ENCODE measurements around the gene TBCK.
A peak's percentile ranks its signal among the peaks of the same experiment; 100 is the strongest.
"Not testable (repeated sequence)": the region's sequence is repeated elsewhere in the genome, so short reads cannot be mapped to it uniquely, and the experiment has no call there.

TBCK gene

DNA sequence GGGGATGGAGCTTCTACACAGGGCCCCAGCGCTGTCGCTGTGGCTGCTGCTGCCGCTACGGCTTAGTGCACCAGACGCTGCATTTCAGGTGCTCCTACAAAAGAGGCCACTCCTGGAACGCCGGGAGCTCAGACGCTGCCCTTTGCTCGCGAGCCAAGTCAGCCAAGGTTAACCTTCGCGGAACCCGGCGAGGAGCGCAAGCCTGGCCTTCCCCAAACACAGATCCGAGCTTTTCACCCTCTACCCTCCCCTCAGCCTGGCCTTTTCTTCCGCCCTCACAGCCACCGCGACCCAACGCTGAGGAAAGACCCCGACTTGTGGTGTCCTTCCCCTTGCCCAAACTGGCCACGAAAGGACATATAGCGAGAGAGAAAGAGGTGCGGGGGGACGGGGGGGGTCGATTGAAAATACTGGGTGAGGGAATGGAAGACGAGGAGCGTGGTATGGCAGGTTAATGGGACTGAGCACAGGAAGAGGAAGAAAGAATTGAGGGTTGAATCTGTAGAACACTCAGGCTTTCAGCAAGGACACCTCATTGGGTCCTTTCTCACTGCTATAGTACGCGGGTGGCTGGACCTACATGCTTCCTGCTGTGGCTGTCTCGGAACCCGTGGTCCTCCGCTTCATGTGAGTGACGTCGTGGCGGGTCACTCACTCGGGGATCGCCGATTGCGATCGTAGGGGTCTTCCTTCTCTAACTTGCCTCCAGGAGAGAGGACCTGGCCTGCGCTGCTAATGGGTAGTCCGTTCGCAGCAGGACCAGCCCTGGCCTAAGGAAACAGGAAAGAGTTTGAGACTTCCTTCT is at the start of gene TBCK, which contains the start of gene AIMP1:
Gene TBCK (minus strand): TSS at position 242 of the 805 bp plus-strand sequence. CDS start 7,249 bp downstream, outside the sequence.
Gene AIMP1 (plus strand): TSS at position 583 of the 805 bp plus-strand sequence. CDS start 8,460 bp downstream, outside the sequence.
- peak; percentile 88 for DNase-seq

DNA sequence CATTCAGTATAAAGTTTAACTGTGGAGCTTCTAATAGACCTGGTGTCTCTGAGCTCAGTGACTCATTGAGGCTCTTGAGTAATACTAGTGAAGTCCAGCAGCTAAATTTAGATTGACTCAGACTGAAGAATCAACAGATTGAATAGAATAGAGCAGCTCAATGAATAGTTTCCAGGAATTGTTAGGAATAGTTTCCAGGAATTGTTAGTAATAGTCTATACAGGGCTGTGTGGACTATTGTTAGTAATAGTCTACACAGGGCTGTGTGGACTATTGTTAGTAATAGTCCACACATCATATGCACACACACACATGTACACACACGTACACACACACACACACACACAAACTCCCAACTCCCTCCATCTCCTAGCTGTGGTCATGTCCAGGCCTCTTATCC is 49.6 kb upstream of the TBCK start:
- DNase-seq, result no peak

DNA sequence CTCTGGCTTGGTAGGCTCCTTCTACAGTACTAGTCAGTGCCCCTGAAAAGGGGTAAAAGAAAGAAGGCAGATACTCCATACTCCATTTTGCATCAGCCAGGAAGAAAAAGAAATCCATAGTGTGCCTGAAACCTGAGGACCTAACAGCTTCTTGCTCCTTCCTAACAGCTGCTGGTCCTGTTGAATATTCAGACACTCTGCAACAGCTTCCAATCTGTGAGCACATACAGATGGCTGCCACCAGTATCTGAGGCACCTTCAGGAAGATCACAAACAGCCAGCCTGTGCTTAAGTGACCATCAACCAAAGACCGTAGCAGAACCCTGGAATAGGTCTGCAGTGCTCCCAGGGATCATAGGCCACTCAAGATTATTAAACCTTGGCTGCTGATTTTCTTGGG is 48.3 kb upstream of the TBCK start:
- DNase-seq, result no peak

DNA sequence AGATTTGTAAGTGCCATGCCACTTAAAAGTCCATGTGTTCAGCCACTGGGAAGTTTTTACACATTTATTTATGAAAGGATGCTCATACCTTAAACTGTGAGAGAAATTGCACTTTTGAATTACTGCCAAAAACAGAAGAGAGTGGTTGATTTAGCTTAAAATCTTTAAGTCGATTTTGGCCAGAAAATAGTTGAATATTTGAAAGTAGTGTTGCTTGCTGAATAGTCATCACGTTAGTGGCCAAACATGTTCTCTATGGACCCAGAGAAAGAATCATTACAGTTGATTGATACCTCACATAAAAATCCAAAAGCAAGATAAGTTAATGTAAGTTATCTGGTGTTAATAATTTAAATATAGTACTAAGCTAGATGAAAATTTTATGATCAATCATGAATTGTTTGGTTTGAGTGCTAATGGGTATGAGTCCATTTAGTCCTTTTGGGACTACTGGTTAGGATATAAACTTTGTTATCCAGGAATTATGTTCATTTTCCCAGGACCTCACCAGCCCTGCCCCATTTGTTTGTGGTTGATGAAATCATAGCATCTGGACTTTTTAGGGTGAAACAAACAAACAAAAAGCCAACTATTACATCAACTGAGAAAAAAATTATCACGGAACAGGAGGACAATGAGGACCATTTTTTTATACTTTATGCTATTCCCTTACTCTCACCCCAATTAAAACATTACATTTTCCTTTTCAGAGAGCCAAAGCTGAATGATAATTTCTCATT is 46.2 kb upstream of the TBCK start:
- DNase-seq, result no peak

DNA sequence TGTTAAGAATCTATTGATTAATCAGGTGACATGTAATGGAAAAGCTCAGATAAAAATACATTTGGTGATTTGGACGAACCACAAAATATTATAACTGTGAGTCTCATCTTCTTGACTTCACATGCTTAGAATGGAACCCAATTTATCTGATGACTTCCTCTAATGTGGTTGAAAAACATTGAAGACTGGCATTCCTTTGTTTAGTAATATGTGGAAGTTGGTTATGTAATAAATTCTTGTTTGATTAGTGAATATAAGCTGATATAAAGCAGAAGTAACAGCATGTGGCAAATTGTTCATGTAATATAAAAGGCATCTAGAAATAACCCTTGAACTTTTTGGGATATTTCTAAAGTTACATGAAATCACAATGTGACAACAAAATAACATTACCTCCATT is 42.9 kb upstream of the TBCK start:
- DNase-seq, result no peak

DNA sequence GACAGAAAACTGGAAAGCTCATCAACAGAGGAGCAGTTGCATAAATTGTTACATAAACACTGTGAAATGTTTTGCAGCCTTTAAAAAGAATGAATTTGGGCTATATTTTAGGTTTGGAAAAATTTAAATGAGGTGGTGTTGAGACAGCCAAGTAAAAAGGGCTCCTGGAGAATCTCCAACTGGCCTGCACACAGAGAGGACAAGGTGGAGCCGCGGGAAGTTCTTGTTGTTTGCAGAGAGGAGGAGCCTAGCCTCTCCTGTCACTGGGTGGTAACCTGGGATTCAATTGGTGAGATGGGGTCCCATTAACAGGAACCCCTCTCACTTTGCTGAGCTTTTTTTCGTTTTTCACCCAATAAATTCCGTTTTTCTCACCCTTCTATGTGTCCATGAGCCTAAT is 39.2 kb upstream of the TBCK start:
- DNase-seq, result no peak

DNA sequence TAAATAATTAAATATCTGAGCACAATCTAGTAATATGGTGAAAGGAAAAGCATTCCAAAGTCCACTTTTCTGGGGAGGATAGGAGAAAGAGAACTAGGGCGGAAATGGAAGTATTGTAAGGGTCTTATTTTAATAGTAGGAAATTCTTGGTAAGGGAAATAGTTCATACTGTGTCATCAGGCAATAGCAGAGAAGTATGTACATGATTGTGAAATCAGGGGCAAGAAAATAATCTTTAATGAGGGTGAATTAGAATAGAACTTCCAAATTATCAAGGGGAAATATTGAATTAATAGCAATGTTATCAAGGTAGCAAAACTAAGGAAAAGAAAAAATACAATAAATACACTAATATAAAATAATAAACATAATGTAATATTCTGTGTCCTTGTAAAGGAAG is 37.8 kb upstream of the TBCK start:
- no peak for DNase-seq

DNA sequence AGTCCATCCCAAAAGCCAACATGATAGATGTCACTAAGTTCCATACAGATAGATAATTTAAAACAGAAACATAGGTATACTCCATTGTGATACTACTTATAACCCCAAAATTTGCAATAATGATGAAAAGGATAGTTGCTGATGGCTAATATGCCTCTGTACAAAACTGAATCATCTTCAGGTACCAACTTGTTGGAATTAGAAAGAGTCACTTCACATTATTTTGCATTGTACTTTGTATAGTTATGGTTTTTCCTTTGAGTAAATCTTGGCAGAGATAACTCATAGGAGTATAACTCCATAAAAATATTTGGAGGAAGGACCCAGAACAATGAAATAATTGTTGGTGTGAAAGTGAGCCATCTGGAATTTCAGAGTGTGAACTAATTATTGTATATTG is 35.0 kb upstream of the TBCK start:
- DNase-seq, result no peak

DNA sequence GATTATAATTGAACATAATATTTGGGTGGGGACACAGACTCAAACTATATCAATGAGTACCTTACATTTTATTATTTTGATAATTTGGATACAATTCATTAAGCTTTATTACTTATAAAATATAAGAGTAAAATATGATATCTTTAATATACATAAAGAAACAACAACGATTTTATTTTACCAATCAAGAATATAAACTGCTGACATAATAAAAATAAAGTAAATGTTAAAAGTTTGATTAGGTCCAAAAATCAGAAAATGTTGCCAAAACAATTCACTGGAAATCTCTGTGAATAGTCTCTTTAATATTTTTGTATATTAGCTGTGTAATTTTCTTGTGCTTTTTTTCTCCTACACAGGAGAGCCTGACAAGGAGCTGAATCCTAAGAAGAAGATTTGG is 31.2 kb upstream of the TBCK start:
- DNase-seq, result no peak

DNA sequence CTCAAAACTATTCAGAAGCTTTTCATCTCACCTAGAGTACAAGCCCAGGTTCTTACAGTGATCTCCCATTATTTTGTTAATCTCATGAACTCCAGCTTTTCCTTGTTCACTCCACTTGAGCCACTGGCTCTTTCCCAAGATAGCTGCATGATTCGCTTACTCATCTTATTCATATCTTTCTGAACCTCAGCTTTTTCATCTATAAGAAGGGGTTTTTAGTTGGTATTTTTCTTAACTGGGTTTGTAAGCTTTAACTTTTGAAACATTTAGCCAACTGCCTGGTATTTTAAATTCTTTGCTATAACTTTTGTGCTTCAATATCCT is 28.6 kb upstream of the TBCK start:
- no peak for DNase-seq

DNA sequence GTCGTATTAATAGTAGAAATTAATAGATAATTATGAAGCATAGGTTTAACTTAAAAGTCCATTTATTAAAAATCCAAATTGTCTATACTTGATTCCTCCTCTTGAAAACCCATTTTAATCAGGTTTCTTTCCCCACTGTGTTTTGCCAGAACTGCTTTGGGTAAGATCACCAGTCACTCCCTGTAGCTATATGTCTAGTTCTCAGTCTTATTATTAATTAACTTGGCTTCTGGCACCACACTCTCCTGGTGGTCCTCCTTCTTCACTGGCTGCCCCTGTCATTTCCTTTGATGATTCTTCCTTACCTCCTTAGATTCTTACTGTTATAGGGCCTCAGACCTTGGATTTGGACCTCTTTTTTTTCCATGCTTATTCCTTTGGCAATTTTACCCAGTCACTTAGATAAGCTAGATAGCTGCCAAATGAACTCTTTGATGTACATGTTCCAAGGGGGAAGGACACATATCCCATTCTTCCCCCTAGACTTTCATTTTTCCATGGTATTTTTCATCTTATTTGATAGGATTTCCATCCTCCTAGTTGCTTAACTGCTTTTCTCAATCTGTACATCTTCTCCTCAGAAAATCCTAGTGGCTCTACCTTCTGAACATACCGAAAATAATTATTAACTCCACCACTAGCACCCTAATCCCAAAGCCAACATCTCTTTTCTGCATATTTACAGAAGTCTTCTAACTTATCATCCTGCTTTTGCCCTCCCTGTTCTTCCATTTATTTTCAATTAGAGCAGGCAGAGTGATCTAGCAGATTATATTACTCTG is 28.0 kb upstream of the TBCK start:
- no peak for DNase-seq

DNA sequence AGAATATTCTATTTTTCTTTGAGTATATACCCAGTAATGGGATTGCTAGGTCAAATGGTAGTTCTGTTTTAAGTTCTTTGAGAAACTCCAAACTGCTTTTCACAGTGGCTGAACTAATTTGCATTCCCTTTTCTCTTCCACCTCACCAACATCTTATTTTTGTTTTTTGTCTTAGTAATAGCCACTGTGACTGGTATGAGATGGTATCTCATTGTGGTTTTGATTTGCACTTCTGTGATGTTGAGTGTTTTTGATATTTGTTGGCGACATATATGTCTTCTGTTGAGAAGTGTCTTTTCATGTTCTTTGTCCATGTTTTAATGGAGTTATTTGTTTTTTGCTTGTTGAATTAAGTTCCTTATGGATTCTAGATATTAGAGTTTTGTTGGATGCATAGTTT is 24.8 kb upstream of the TBCK start:
- no peak for DNase-seq

DNA sequence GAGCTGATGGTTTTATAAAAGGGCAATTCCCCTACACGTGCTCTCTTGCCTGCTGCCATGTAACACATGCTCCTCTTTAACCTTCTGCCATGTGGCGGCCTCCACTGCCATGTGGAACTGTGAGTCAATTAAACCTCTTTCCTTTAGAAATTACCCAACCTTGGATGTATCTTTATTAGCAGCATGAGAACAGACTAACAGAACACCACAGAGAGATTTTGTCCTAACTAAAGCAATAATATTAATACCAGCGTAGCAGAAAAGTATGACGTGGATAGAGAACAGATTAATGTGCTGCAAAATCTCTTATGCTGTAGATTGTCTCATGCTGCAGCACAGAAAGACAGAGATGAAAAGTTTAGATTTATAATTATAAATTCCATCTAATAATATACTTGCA is 23.4 kb upstream of the TBCK start:
- DNase-seq, result no peak

DNA sequence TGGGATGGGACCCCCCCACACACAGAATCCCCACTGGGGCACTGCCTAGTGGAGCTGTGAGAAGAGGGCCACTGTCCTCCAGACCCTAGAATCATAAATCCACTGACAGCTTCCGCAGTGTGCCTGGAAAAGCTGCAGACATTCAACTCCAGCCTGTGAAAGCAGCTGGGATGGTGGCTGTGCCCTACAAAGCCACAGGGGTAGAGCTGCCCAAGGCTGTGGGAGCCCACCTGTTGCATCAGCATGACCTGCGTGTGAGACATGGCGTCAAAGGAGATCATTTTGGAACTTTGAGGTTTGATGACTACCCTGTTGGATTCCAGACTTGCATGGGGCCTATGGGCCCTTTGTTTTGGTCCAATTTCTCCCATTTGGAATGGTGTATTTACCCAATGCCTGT is 22.7 kb upstream of the TBCK start:
- DNase-seq, result no peak

DNA sequence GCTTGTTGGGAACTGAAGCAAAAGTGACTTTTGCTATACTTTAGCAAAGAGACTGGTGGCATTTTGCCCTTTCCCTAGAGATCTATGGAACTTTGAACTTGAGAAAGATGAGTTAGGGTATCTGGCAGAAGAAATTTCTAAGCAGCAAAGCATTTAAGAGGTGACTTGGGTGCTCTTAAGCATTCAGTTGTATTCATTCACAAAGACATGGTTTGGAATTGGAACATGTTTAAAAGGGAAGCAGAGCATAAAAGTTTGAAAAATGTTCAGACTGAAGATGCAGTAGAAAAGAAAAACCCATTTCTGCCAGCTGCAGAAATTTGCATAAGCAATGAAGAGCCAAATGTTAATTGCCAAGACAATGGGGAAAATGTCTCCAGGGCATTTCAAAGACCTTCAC is 21.9 kb upstream of the TBCK start:
- no peak for DNase-seq

DNA sequence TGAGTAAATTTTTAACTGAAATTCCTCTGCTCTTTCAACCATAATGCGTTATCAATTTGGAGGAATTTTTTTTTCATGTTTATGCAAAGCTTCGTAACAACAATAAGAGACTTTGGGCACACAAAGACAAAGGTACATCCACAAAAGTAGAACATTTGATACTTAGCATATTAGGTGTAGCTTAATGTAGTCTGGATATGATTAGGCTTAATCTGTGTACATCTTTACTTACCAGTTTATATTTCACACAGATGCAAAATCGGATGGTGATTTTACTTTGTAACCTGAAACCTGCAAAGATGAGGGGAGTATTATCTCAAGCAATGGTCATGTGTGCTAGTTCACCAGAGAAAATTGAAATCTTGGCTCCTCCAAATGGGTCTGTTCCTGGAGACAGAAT is 20.6 kb upstream of the TBCK start:
- no peak for DNase-seq

DNA sequence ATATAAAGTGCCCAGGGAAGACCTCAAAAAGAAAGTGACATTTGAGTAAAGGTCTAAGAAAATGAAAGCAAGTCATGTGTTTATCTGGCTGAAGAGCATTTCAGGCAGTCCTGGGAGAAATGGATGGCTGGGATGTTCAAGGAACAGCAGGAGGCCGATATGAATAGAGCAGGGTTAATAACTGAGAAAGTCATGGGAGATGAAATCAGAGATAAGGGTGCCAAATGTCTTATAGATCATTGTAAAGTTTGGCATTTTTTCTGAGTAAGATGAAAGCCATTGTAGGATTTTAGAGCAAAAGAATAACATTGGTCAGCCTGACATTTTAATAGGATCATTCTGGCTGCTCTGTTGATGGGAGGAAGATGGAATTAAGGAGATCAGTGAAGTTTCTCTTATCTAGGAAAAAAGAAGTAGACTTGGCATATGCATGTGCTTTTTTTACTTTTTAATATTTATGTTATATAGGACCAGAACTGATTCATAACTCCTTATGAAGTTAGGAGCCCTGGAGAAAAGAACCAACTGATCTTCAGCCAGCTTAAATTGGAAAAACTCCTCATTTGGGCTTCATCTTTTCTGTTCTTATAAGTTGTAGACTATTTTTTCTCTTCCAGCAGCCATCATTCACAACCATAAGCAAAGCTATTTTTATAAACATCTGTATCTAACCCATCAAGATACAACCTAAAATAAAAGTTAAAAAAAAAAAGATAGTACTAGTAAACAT is 18.9 kb upstream of the TBCK start:
- no peak for DNase-seq

DNA sequence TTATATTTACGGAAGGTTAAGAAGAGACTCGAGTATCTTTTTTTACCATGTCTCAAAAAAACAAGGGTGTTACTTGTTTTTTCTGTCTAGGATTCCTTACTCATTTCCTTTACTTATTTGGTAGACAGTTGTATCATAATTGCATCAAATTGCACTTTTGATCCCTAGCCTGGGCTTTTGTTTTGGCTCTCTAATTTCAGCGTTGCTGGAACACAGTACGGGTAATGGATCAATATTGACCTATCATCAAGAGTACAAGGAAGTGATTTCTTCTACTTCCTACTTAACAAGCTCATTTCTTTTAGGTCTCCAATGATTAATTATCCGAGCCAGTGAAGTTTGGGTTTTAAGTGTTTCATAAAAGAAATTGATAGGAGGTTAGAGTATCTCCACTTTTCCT is 17.2 kb upstream of the TBCK start:
- DNase-seq, result no peak

DNA sequence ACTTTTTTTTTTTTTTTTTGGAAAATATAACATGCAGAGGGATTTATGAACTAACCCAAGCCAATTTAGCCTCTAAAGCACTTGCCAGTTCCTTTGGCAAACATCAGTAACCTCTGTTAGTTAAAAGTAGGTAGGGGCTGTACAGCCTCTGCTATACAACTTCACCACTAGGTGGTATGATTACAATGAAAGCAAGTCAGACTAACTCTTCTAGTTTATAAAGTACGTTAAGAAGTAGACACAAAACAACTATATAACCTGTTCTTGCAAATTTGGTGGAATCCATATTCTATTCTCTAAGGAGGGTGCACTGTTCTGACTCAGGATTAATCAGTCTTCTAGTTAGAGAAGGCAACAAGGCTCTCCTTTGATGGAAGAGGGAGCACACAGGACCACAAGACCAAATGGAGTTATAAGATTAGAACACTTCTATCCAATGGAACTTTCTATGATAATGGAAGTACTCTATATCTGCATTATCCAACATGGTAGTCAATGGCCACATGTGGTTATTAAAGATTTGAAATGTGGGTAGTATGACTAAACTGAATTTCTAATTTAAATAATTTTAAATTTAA is 13.1 kb upstream of the TBCK start:
- peak; percentile 1 for DNase-seq

DNA sequence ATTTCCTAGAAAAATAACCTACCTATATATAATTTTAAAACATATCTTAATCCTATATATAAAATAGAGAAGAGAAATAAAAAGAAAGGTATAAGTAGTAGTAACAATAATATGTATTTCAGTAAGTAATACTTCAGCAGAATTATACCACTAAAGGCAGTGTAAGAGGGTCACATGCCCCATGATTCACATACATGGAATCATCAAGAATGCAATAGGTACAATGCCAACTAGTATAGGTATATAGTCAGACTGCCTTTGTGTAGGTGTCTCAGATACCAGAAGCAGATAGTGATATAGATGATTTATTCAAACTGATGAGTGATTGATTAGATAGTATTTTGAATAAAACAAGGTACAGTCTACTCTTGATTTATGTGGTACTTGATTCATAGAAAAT is 9.8 kb upstream of the TBCK start:
- no peak for DNase-seq

DNA sequence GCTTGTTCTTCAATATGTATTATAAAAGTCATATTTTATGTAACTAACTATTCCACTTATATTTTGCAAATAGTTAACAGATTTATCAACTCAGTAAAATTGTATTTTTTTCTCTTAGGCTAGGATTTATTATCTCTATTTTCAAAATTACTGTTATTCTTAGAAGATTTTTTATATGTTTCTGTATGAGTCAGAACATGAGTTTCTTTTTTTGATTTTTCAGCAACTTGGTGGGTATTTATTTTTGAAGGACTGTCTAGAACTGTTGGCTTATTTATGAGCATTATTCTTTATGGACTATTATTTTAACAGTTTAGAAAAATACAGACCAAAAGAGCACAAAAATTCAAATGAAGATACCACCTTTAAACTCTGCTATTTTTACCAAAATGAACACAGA is 7.1 kb upstream of the TBCK start:
- no peak for DNase-seq

DNA sequence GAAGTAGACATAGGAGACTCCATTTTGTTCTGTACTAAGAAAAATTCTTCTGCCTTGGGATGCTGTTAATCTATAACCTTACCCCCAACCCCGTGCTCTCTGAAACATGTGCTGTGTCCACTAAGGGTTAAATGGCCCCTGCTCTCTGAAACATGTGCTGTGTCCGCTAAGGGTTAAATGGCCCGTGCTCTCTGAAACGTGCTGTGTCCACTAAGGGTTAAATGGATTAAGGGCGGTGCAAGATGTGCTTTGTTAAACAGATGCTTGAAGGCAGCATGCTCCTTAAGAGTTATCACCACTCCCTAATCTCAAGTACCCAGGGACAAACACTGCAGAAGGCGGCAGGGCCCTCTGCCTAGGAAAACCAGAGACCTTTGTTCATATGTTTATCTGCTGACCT is 5.8 kb upstream of the TBCK start:
- not testable (repeated sequence) for DNase-seq

DNA sequence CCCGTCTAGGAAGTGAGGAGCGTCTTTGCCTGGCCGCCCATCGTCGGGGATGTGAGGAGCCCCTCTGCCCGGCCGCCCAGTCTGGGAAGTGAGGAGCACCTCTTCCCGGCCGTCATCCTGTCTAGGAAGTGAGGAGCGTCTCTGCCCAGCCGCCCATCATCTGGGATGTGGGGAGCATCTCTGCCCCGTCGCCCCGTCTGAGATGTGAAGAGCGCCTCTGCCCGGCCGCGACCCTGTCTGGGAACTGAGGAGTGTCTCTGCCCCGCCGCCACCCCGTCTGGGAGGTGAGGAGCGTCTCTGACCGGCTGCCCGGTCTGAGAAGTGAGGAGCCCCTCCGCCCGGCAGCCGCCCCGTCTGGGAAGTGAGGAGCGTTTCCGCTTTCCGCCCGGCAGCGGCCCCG is 5.2 kb upstream of the TBCK start:
- DNase-seq, result not testable (repeated sequence)

All from NCI-H146 (cell line).